NCI-H1048 (cell line): ENCODE results near the gene DGKB.
A peak's percentile ranks its signal among the peaks of the same experiment; 100 is the strongest.

Experiments used
- DNase-seq: peaks from one replicate; lab custom pipeline; 2025; lab: John Stamatoyannopoulos, UW

DGKB gene

DNA sequence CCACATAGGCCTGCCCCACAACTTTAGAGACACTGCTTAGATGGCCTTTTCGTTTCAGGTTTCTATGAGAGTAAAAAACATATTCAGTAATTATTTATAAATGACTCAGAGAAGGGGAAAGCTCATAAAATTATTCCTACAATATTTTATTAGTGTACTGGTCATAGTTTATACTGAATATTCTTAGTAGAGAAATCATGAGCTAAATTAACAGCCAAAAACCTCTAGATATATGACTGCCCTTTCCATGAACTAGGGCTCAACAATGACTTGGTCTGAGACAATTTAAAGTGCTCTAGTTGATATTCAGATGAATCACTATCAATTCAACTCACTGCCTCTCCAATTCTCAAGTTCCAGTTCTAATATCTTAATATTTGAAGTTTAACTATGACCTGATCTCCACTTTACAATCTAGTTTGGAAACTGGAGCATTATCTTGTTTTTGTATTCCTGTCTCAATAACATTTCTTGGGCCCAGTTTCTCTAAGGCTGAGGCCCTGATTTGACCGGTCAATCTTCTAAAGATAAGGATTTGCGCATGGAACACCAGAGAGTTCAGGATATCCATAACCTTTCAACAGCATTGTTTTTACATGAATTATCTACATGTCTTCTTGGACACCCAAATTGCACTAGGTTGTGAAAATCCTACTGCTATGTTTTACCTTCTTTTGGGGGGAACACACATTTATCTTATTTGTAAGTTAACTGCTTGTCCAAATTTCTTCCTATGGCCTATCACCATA, 141.6 kb downstream of the DGKB start:
- no peak for DNase-seq

- no peak for DNase-seq
Observed at GRCh38 chr7:14759785-14760184, 142.8 kb downstream of the DGKB start.

DNA sequence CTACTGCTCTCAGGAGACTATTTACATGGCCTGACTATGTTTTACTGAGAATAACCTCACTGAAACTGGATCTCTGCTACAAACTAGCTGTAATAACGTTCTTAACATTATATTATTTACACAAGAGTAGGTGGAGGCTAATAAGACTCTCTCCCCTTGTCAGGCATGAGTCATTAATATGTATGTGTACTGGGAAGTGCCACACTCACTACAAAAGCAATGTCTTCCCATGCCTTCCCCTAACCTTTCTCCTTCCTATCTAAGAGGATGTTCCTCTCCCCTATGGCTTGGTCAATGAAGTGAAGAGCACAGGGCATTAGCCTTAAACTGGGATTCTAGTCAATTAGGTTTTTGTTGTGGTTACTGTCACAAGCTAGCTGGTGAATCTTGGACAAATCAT, 147.9 kb downstream of the DGKB start:
- DNase-seq, result no peak

- DNase-seq, result no peak
Observed at GRCh38 chr7:14752301-14752700, 150.2 kb downstream of the DGKB start.

GRCh38 chr7:14751461-14751860, 151.1 kb downstream of the DGKB start:
- DNase-seq, result no peak

GRCh38 chr7:14748461-14748860, 154.1 kb downstream of the DGKB start:
- no peak for DNase-seq

DNA sequence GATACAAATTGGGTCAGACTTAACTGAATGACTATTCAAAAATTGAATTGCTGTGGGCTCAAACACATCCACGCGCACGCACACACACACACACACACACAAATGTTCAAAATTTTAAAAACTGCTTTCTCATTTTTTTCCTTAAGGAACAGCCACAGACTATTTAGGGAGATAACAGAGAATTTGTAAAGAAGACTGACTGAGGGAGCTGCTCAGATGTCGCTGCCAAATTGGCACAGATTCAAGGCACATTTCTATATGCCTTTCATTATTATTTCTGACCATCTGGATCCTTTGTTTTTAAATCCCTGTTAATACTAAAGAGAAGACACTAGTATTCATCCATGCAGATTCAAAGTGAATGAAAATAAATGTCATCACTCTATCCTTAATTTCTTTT, 154.8 kb downstream of the DGKB start:
- DNase-seq, result no peak

- no peak for DNase-seq
Observed at GRCh38 chr7:14745076-14745475, 157.5 kb downstream of the DGKB start.

DNA sequence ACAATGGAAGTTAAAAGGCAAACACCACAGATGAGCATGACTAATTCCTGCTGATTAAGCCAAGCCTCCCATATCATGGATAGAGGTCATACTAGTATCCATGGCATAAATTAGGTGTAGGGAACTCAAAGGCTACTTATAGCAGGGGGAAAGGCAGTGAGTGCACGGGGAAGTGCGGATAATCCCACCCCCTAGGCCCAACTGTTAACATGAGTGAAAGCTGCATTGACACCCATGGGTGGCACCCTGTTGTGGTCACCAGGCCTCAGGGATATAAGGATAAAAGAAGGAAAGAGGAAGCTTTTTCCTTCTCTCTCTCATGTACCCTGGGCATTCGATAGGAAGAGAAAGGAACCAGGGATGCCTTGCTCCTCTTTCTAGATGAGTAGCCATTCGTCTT, 161.9 kb downstream of the DGKB start:
- no peak for DNase-seq

GRCh38 chr7:14739841-14740185, 162.7 kb downstream of the DGKB start:
- DNase-seq, result no peak

DNA sequence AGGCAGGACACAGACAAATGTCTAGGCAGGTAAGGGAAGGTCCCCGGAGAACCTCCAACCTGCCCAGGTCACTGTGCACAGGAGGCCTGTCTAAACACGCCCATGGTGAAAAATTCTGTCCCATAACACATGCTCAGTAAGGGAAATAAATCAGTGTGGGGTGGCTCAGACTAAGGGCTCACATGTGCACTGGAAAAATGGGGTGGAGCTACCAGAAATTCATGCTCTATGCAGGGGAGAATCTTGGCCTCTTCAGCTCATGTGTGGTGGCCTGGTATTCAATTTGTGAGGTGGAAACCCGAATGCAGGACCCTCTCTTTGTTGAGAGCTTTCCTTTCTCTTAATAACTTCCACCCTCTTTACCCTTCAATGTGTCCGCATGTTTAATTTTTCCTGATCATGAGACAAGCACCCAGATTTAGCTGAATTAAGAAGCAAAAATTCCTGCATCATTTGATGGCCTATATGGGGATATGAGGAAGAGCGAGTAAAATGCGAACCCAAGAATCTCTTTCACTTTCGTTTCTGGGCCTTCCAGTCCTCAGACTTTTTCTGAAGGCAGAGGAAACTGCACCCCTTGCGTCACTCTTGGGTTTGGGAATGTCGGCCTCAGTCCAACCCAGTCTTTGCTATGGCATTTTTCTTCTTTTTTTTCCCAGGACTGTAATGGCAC, 163.2 kb downstream of the DGKB start:
- DNase-seq, result no peak

DNA sequence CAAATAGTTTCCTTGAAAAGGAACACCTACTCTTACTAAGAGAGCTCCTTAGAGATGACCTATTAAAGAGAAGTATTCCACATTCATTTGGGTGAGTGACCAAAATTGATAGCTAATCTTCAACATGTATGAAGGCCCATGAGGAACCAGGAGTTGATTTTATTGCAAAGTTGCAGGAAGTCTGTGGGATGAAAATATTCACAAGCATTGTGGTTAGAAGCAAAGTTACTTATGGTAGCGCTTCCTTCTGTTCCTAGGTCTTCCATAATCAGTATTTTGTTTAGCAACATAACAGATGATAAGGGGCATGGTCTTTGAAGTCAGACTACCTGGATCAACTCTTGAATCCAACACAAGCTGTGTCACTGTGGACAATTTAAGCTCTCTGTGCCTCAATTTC, 164.5 kb downstream of the DGKB start:
- DNase-seq, result no peak

- no peak for DNase-seq
Observed at GRCh38 chr7:14734839-14735321, 167.7 kb downstream of the DGKB start.

DNA sequence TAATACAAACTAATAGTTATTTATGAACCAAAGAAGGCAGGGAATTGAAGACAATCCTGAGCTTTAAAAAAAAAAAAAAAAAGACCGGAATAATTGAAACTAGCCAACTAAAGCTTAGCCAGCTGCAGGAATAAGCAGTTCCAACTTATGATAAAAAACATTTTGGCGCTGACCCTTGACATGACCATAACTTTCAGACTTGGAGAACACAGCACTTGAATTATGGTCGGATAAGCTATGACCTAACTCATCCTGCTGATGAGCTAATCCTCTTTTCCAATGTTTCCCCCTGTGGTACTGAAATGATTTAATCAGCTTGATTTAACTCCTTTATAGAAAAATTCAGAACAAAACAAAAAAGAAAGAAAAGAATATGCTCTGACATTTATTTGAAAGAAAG, 181.8 kb downstream of the DGKB start:
- DNase-seq, result no peak

GRCh38 chr7:14717816-14718215, 184.7 kb downstream of the DGKB start:
- DNase-seq, result peak; percentile 23

- DNase-seq, result no peak
Observed at GRCh38 chr7:14717169-14717568, 185.4 kb downstream of the DGKB start.

- DNase-seq, result no peak
Observed at GRCh38 chr7:14714161-14714728, 188.3 kb downstream of the DGKB start.

GRCh38 chr7:14698239-14698638, 204.3 kb downstream of the DGKB start:
- no peak for DNase-seq

- DNase-seq, result no peak
Observed at GRCh38 chr7:14697684-14698083, 204.9 kb downstream of the DGKB start.

- DNase-seq, result no peak
Observed at GRCh38 chr7:14691597-14692203, 210.9 kb downstream of the DGKB start.

DNA sequence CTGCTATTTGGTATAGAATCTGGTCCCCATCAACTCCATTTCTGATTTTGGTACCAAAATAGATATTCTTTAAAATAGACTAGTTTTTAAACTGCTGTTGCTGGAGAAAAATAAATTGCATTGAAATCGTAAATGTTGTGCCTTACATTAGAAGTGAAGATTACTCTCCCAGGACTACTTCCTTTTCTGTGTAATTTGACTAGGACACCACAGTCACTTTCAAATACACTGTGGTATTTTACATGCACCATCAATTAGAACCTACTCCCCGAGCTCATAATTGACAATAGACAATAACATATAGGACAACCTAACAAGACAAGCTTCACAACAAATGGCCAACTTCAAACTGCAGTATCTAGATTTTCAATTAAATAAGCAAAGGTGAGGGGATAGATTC, 211.5 kb downstream of the DGKB start:
- DNase-seq, result no peak

DNA sequence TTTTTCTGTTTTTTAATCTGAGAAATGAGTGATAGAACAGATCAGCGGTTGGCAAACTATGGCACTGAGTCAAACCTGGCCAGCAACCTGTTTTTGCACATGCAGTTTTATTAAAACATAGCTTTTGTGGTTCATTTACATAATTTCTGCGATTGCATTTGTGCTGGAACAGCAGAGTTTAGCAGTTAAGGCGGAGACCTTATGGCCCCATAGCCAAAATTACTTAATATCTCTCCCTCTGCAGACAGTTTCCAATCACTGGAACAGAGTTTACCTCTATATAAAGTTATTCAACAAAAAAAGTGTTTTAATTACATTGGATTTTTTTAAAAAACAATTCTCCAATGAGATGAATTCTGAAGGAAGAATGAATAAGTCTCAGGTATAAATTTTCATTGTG, 212.1 kb downstream of the DGKB start:
- DNase-seq, result no peak

DNA sequence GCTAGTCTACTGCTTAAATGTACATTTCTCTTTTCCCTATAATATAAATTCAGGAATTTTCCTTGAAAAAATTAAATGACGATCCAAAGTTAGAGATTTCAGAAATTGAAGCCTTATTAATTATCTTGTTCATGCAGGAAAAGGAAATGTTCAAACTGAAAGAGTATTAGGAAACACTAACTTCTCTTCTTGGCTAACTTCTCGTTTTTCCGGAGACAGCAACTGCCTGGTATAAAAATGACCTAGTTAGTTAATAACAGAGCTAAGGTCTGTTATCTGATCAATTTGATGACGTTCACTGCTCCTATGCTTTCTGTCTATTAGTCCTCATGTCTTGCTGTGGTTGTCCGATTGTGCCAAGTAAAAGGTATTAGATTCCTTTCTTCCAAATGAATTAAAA, 212.5 kb downstream of the DGKB start:
- DNase-seq, result no peak
